A549 (cell line): Measurements from ENCODE around the gene RGL3. TPM values are rescaled to one million over a fixed set of nuclear protein-coding genes. Genes with fewer than 3 reads are reported as not detected.

ENCODE experiments used
- ATAC-seq, 2 experiments: fragments of 200-7000 bp in 1 of 2; fragments of >200 bp in 1 of 2; cut with Nextera tagmentation in 1 of 2; cut with Tn5 transposase in 1 of 2; 3 replicates each; pipeline versions ENCODE4 v1.8.0 to v1.9.1; 2018 to 2020; ENCODE audit warnings: mild to moderate bottlenecking in 1 of 2, moderate library complexity in 1 of 2
- CTCF ChIA-PET: fragments of 300-600 bp; sonication (Branson Sonifier 250); formaldehyde crosslinking; extraction: SDS; loops from one replicate; lab custom pipeline; 2021; ENCODE audit warnings: antibody characterized with exemption, inconsistent platforms; lab: Yijun Ruan, JAX
- POLR2A ChIA-PET: fragments of 350-600 bp; formaldehyde crosslinking; extraction: SDS; loops from one replicate; lab custom pipeline; 2021; ENCODE audit warnings: antibody characterized with exemption, inconsistent platforms; lab: Yijun Ruan, JAX
- DNase-seq, 2 experiments: peaks; one replicate each; pipeline versions ENCODE4 v3.0.0 to v3.0.0-alpha.2; 2011 to 2016; ENCODE audit warnings: low read depth in 1 of 2, low spot score in 1 of 2
- FAIRE-seq: peaks from 2 replicates; lab custom pipeline; 2011; peaks lifted over from hg19 to GRCh38; lab: Jason Lieb, UNC
- H3K27ac ChIP-seq, 2 experiments: fragments of >200 bp; sonication (Bioruptor Twin); formaldehyde crosslinking; 3 replicates each; pipeline ENCODE4 v1.5.1; 2016 to 2017
- H3K4me1 ChIP-seq: fragments of >200 bp; sonication (Bioruptor Twin); formaldehyde crosslinking; 3 replicates; pipeline ENCODE4 v1.6.1; 2016
- H3K4me2 ChIP-seq: fragments of >200 bp; sonication (Bioruptor Twin); formaldehyde crosslinking; 3 replicates; pipeline ENCODE4 v1.6.1; 2016
- H3K4me3 ChIP-seq: fragments of >200 bp; sonication (Bioruptor Twin); formaldehyde crosslinking; 3 replicates; pipeline ENCODE4 v1.5.1; 2016
- H3K9me3 ChIP-seq: fragments of >200 bp; sonication (Bioruptor Twin); formaldehyde crosslinking; 3 replicates; pipeline ENCODE4 v1.6.1; 2016
- ATOH8 ChIP-seq: fragments of 250-450 bp; sonication (Bioruptor Pico); IDR thresholded peaks from 2 replicates; pipeline ENCODE4 v1.5.0; 2020; ENCODE audit warnings: low read depth, mild to moderate bottlenecking, moderate library complexity
- BHLHE40 ChIP-seq: IDR thresholded peaks from 2 replicates; pipeline ENCODE4 v1.6.1; 2012; ENCODE audit warnings: low read depth, low read length, inconsistent platforms
- CBX8 ChIP-seq: fragments of 200-600 bp; sonication (generic); IDR thresholded peaks from 2 replicates; pipeline ENCODE4 v1.6.1; 2016
- CEBPB ChIP-seq, 2 experiments: fragments of >200 bp in 1 of 2; sonication (Bioruptor Twin) in 1 of 2; formaldehyde crosslinking in 1 of 2; IDR thresholded peaks; 2 replicates each; pipeline ENCODE4 v1.6.1; 2012 to 2016
- CHD2 ChIP-seq: fragments of 150-350 bp; IDR thresholded peaks from 2 replicates; pipeline ENCODE4 v1.6.1; 2014; ENCODE audit warnings: low read length; ENCODE audit not compliant: partially characterized antibody
- EHF ChIP-seq: fragments of 250-450 bp; sonication (Bioruptor Pico); IDR thresholded peaks from 2 replicates; pipeline ENCODE4 v1.5.0; 2020; ENCODE audit warnings: mild to moderate bottlenecking
- ESRRA ChIP-seq: fragments of 150-350 bp; IDR thresholded peaks from 2 replicates; pipeline ENCODE4 v1.6.1; 2014; ENCODE audit warnings: mild to moderate bottlenecking, low read length, borderline replicate concordance
- FOSB ChIP-seq: fragments of 250-450 bp; sonication (Bioruptor Pico); IDR thresholded peaks from 2 replicates; pipeline ENCODE4 v1.5.0; 2020; ENCODE audit warnings: mild to moderate bottlenecking, moderate library complexity
- FOXS1 ChIP-seq: fragments of 250-450 bp; sonication (Bioruptor Pico); IDR thresholded peaks from 2 replicates; pipeline ENCODE4 v1.5.0; 2020; ENCODE audit warnings: mild to moderate bottlenecking, moderate library complexity
- HES2 ChIP-seq: fragments of >200 bp; sonication (Bioruptor Twin); formaldehyde crosslinking; IDR thresholded peaks from 2 replicates; pipeline ENCODE4 v1.6.1; 2016
- KDM5A ChIP-seq: fragments of 200-600 bp; sonication (generic); IDR thresholded peaks from 2 replicates; pipeline ENCODE4 v1.6.1; 2016; ENCODE audit warnings: antibody characterized with exemption, mild to moderate bottlenecking
- MYC ChIP-seq: IDR thresholded peaks from 2 replicates; pipeline ENCODE4 v1.6.1; 2012; ENCODE audit warnings: mild to moderate bottlenecking, inconsistent platforms, low read length, improper control_type of control experiment, borderline replicate concordance
- NPAS2 ChIP-seq: fragments of 250-450 bp; sonication (Bioruptor Pico); IDR thresholded peaks from 2 replicates; pipeline ENCODE4 v1.8.0; 2022; ENCODE audit warnings: mild to moderate bottlenecking, moderate library complexity, borderline replicate concordance
- PBX3 ChIP-seq: IDR thresholded peaks from 2 replicates; pipeline ENCODE4 v1.6.1; 2012
- POLR2AphosphoS2 ChIP-seq: conservative IDR thresholded peaks from 2 replicates; pipeline ENCODE4 v1.6.1; 2012; ENCODE audit warnings: low read length, improper control_type of control experiment, inconsistent platforms
- RCOR1 ChIP-seq: fragments of 150-350 bp; IDR thresholded peaks from 2 replicates; pipeline ENCODE4 v1.6.1; 2014; ENCODE audit warnings: antibody characterized with exemption, low read length, low read depth
- REST ChIP-seq: fragments of 200-600 bp; sonication (generic); IDR thresholded peaks from 2 replicates; pipeline ENCODE4 v1.6.1; 2016; ENCODE audit warnings: antibody characterized with exemption, mild to moderate bottlenecking, moderate library complexity
- RFX5 ChIP-seq: fragments of 450-650 bp; IDR thresholded peaks from 2 replicates; pipeline ENCODE4 v1.7.1; 2014; ENCODE audit warnings: antibody characterized with exemption, mild to moderate bottlenecking, moderate library complexity
- SMC3 ChIP-seq: fragments of >200 bp; sonication (Bioruptor Twin); formaldehyde crosslinking; IDR thresholded peaks from 3 replicates; pipeline ENCODE4 v1.6.1; 2018; ENCODE audit warnings: inconsistent platforms
- ZC3H11A ChIP-seq: fragments of 450-650 bp; IDR thresholded peaks from 2 replicates; pipeline ENCODE4 v1.6.1; 2014; ENCODE audit warnings: antibody characterized with exemption, mild to moderate bottlenecking
- ZFP36 ChIP-seq: fragments of 450-650 bp; IDR thresholded peaks from 2 replicates; pipeline ENCODE4 v1.6.1; 2014; ENCODE audit warnings: borderline replicate concordance; ENCODE audit not compliant: partially characterized antibody
- ZNF302 ChIP-seq: fragments of 250-450 bp; sonication (Bioruptor Pico); IDR thresholded peaks from 2 replicates; pipeline ENCODE4 v1.9.0; 2021; ENCODE audit warnings: inconsistent platforms, mild to moderate bottlenecking, moderate library complexity
- WGBS: methylation state at CpG from one replicate; pipeline ENCODE4 v1.1.6; 2017; ENCODE audit errors: missing lambda C conversion rate; 5-methylcytosine and 5-hydroxymethylcytosine counted together
- polyA plus RNA-seq, 4 experiments: library from polyadenylated mRNA; depleted of rRNA in 3 of 4; stranded (reverse); fragments of >200 nt; fragmentation: RNase III in 1 of 4; extraction: RNeasy Plus Mini Kit Qiagen cat#74134 plus additional on column Dnase treatment in 1 of 4; gene quantifications; 2 replicates in 3 of 4; 3 replicates in 1 of 4; pipeline ENCODE4 v1.2.3, GENCODE V29; 2011 to 2017

RGL3 gene
- polyA plus RNA-seq, 2 of the 4 experiments (the other 2 are of a cell fraction) = 1.5 to 3.7 TPM

GRCh38 chr19:11405846-11406643 is 13.1 kb downstream of the RGL3 start (continued):
- TF ChIP-seq RFX5 (no peak), BHLHE40 (no peak), CHD2 (no peak)

- no peak; a peak in 1 of 6 replicates for ATAC-seq
- H3K9me3 ChIP-seq = no peaks in the 10 kb centered on the region
- TF ChIP-seq REST = no peak
- no peak for TF ChIP-seq RCOR1
- no peak for TF ChIP-seq ATOH8 (CRISPR knock-in tag)
- no peak for TF ChIP-seq PBX3
- TF ChIP-seq NPAS2 (CRISPR knock-in tag) = no peak
- no peak for TF ChIP-seq FOSB (CRISPR knock-in tag)
- no peak for TF ChIP-seq KDM5A
- TF ChIP-seq ESRRA = no peak
- no peak for TF ChIP-seq MYC
- TF ChIP-seq ZFP36 = no peak
- no peak for TF ChIP-seq CEBPB (IDR thresholded peaks at IDR 0.05)
- TF ChIP-seq FOXS1 (CRISPR knock-in tag) = no peak
- TF ChIP-seq EHF (CRISPR knock-in tag) = no peak
- H3K4me2 ChIP-seq = no peak overlapping the region
- no peaks in the 10 kb centered on the region for H3K4me1 ChIP-seq
- CTCF ChIA-PET = no interaction called here
- DNase-seq = no peak
- no peak overlapping the region for H3K27ac ChIP-seq
- POLR2A ChIA-PET = no interaction called here
- no peak overlapping the region for H3K4me3 ChIP-seq
- WGBS = 72% methylated on average over 9 of the region's 9 CpGs
- FAIRE-seq = no peak
These were observed 14.4 kb downstream of the RGL3 start for GRCh38 chr19:11404588-11405222.

- Histone ChIP-seq H3K9me3 (no peaks in the 10 kb centered on the region), H3K27ac (no peak overlapping the region), H3K4me1 (no peaks in the 10 kb centered on the region), H3K4me3 (no peak overlapping the region), H3K4me2 (no peak overlapping the region)
- no peak for DNase-seq
- ATAC-seq = no peak; a peak in 1 of 6 replicates
- ChIA-PET POLR2A (no interaction called here), CTCF (interaction anchor here (0.9 to 3.6 kb wide), 3 partner anchors 20 to 80 kb away, joined by 4 to 26 read pairs (median 4); partner anchors contain the start of genes EPOR, ODAD3 and PRKCSH)
- TF ChIP-seq SMC3 (no peak), POLR2AphosphoS2 (no peak), ZNF302 (CRISPR knock-in tag) (no peak), KDM5A (no peak), CBX8 (no peak), HES2 (no peak), ZC3H11A (no peak), ESRRA (peak; percentile 63; the same call in 1 of the 2 replicates), REST (no peak)
- WGBS = 74% methylated on average over 5 of the region's 9 CpGs
- FAIRE-seq = no peak
These were observed 17.1 kb downstream of the RGL3 start for GRCh38 chr19:11401808-11402543.
